Retinal pigment epithelial cell (primary cell): Measurements from ENCODE around the gene LTK.

ENCODE experiments used
- DNase-seq: peaks from one replicate; pipeline ENCODE4 v3.0.0-alpha.2; 2010; ENCODE audit warnings: low read depth
- H3K4me3 ChIP-seq: 2 replicates; pipeline ENCODE4 v1.5.1; 2011; ENCODE audit warnings: mild to moderate bottlenecking, low read length, control low read depth, moderate library complexity
- TF ChIP-seq, protein P1 (sequence below): conservative IDR thresholded peaks from 2 replicates; pipeline ENCODE4 v1.5.1; 2011; ENCODE audit warnings: low read depth, low read length, control low read depth, inconsistent platforms

The LTK gene

DNA sequence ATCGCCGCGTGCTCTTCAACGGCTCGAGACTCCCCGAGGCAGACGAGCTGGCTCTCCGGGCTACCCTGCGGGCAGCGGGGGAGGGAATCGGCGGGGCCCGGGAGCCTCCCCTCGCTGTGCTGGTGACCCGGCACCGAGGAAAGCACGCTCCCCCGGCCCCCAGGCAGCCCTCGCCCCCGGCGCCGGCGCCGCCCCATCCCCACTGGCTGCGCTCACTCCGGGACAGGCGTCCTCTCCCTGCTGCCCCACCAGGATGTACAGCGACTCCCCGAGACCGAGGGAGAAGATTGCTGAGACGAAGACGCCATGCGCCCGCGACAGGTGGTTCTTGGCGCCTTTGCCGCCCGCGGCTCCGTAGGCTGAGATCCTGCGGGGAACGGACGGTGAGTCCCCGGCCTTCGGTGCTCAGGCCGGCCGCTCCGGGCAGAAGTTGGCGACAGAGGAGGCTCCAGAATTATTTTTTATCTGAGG lies 1.7 kb downstream of the LTK start:
- TF ChIP-seq, protein P1, sequence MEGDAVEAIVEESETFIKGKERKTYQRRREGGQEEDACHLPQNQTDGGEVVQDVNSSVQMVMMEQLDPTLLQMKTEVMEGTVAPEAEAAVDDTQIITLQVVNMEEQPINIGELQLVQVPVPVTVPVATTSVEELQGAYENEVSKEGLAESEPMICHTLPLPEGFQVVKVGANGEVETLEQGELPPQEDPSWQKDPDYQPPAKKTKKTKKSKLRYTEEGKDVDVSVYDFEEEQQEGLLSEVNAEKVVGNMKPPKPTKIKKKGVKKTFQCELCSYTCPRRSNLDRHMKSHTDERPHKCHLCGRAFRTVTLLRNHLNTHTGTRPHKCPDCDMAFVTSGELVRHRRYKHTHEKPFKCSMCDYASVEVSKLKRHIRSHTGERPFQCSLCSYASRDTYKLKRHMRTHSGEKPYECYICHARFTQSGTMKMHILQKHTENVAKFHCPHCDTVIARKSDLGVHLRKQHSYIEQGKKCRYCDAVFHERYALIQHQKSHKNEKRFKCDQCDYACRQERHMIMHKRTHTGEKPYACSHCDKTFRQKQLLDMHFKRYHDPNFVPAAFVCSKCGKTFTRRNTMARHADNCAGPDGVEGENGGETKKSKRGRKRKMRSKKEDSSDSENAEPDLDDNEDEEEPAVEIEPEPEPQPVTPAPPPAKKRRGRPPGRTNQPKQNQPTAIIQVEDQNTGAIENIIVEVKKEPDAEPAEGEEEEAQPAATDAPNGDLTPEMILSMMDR, result no peak
- peak overlapping the region; percentile 6 for H3K4me3 ChIP-seq
- DNase-seq, result no peak

DNA sequence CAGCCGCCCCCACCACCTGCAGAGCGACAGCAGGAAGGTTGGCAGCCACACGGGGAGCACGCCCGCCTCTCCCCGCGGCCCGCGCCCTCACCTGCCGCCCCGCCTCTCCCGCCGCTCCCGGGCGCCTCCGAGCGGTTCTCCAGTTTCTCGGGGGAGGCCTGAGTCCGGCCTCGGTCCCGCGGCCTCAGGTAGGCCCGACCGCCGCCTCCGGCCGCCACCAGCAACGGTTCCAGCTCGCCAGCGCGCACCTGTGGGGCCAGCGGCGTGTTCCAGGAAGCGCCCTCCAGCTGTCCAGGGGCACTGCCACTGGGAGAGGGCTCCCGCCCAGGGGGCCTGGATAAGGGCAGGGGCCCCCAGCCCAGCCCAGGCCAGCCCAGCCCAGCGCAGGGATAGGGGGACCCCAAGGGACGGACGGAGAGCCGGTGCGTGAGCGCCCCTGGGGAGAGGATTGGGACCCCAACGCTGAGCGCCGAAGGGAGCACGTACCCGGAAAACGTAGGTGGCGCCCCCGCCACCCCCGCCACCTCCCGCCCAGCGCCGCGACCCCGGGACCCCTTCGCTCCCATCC lies 2.2 kb downstream of the LTK start:
- TF ChIP-seq, protein P1, result no peak
- no peak overlapping the region for H3K4me3 ChIP-seq
- no peak for DNase-seq

DNA sequence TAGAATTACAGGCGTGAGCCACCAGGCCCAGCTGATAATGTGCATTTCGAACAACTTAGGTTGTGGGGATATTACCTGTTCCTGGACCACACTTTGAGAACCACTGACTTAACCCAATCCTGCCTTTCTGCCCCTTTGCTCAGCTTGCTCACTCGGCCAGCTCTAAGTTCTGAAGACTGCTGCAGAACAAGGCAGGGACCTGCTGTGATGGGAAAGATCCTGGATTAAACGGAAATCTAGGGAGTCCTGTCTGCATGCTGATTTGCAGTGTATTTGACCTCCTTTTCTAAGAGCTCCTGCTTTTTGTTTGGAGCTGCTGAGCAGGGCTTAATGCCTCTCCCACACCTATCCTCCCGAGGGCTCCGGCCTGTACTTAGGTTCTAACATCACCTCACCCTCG lies 2.9 kb downstream of the LTK start:
- DNase-seq, result no peak
- no peak overlapping the region for H3K4me3 ChIP-seq
- TF ChIP-seq, protein P1, result no peak

DNA sequence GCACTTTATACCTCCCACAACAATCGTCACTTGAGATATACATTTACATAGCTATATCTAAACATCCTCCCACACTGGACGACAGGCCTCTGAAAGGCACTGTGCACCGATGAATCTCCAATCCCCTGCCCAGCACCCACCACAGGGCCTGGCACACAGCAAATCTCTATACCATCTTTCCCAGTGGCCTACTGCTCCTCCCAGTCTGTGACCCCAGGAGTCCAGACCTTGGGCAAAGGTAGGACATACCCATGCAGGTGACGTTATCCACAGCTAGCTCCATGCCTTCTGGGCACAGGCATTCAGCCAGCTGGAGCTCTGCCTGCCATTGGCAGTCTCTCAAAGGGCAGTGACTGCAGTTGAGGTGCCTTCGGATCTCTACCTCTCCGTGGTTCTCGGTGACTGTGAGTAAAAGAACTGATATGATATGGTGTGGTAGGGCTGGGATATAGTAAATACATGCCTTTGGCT lies 5.8 kb downstream of the LTK start:
- TF ChIP-seq, protein P1, result no peak
- no peak for DNase-seq
- no peak overlapping the region for H3K4me3 ChIP-seq

DNA sequence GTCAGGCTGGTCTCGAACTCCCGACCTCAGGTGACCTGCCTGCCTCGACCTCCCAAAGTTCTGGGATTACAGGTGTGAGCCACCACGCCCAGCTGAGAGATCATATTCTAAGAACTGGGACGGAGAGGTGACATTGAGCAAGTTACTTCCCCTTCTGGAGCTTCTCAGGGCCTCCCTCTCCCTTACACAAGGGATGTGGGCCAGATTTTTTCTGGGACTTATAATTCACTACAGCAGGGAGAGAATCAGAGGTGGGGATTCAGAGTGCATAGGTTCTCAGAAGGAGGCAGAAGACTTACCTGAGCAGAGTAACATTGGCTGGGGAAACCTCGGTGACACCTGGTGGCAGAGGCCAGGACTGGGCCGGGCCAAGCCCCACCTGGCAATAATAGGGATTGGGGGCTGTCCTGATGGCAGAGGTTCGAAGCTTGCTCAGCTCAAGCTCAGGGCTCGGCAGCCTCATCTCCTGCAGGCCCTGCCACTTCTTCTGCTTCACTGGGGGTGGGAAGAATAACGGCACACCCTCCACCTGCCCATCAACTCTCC lies 6.8 kb downstream of the LTK start:
- DNase-seq, result no peak
- no peak overlapping the region for H3K4me3 ChIP-seq
- TF ChIP-seq, protein P1, result no peak

DNA sequence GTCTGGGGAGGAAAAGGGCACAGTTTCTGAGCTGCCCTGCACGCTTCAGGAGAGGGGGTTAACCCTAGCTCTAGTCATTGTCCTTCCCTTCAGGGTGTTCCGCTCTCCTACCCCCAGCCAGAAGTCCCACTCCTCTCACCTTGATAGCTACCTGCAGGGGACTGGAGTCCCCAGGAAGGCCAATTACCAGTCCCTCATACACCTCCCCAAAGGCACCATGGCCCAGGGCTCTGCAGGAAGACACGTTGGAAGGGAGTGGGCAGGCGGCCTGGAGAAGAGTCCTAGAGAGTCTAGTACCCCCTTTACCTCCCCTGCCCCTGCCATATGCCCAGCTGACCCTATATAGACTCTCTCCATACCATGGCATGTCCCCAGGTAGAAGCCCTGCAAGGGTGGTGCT lies 7.9 kb downstream of the LTK start:
- TF ChIP-seq, protein P1, result no peak
- H3K4me3 ChIP-seq, result no peak overlapping the region
- no peak for DNase-seq
